H4 (cell line): ENCODE measurements around the gene SLC39A5. TPM values are rescaled to one million over a fixed set of nuclear protein-coding genes. Genes with fewer than 3 reads are reported as not detected.
"Not testable (repeated sequence)": the region's sequence is repeated elsewhere in the genome, so short reads cannot be mapped to it uniquely, and the experiment has no call there.

Experiments used
- DNase-seq: peaks from one replicate; pipeline ENCODE4 v3.0.0-alpha.2; 2015; ENCODE audit warnings: low spot score
- total RNA-seq: library from RNA; depleted of rRNA; stranded (reverse); fragments of >200 nt; shearing (Covaris generic); gene quantifications from 2 replicates; pipeline ENCODE4 v1.2.3, GENCODE V29; 2014; rRNA removed

The SLC39A5 gene
- total RNA-seq, 1 experiment from 2014 or later: not detected

DNA sequence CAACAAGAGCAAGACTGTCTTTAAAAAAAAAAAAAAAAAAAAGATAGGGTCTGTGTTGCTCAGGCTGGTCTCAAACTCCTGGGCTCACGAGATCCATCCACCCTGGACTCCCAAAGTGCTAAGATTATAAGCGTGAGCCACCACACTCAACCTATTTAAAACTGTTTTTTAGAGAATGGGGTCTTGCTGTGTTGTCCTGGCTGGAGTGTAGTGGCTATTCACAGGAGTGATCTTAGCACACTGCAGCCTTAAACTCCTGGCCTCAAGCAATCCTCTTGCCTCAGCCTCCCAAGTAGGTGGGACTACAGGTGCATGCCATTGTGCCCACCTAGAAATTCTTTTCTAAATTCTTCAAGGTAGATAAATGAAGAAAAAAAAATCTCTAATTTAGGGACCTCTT, 44.4 kb downstream of the SLC39A5 start:
- no peak for DNase-seq

GRCh38 chr12:56278905-56279304, 49.1 kb downstream of the SLC39A5 start:
- DNase-seq: no peak

DNA sequence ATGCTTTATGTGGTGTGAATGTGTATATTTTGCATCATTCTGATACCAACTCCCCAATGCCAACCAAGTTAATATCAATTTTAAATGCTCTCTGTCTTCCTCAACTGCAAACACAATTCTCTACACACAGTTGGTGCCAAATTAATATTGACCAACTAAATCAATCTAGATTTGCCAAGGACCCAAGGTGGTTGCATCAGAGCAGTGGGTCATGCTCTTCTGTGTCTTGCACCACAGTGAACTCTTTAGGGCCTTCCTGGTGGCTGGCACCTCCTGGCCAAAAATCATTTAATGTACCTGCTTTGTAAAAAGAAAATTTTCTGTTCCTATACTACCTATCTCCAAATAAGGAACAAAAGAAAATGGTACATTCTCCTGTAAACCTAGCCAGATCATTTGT, 51.0 kb downstream of the SLC39A5 start:
- DNase-seq: no peak

GRCh38 chr12:56282030-56282429, 52.2 kb downstream of the SLC39A5 start:
- DNase-seq: no peak

DNA sequence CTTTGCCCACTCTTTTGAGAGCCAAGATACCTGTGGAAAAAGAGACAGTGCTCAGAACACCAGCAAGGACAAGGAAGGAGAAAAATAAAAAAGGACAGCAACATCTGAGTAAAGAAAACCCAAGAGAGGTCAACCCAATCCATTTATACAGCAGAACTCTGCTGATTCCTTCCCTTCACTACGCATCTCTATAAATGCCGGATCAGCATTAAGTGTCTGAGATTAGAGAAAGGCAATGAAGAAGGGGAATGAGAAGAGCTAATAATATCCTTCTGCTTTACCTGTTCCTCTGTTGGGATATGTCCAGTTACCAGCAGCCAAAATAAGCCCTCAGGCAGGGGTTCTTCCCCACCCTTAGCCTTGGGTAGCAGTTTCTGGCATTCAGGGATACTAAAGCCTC, 52.7 kb downstream of the SLC39A5 start:
- no peak for DNase-seq

- DNase-seq: not testable (repeated sequence)
These were observed 54.4 kb downstream of the SLC39A5 start for GRCh38 chr12:56284263-56284662.

DNA sequence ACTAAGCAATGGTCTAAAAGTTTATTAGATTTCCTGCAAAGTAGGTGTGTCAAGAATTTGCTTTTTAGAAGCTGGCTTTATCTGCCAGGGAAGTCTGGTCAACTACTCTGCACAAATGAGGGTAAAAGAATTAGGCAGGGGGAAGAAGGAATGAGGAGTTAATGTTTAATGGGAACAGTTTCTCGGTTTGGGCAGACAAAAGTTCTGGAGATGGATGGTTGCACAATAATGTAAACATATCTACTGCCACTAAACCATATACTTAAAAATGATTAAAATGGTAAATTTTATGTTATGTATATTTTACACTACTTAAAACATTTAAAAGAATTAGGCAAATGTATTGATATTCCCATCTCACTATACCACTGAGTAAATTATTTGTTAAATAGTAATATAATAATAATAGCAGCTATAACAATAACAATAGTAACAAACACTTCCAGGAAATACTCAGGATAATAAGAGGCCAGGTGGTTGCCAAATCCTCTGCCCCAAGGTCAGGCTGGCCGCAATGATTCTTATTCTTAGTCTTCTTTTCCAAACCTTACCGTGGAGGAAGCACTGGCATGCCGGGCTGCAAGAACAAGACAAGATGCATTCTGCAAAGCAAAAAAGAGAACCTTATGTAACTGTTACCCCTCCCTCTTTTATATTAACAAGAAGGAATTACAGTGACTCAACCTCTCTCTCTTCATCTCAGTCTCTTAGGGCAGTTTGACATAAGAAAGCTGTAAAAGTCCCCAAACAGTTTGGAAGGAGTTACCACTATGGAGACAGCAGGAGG, 56.4 kb downstream of the SLC39A5 start:
- no peak for DNase-seq

Other genes with a start within 250 kb of the SLC39A5 start
- gene SUOX, start 232.8 kb upstream of the SLC39A5 start, total RNA-seq: 16.7 and 25.9 TPM in 2 replicates
- 0.39 and 0.89 TPM in 2 replicates for gene IKZF4, start 209.0 kb upstream of the SLC39A5 start, total RNA-seq
- gene RPS26, start 188.1 kb upstream of the SLC39A5 start, total RNA-seq: 1,414 and 1,870 TPM in 2 replicates
- 0.31 and 0.45 TPM in 2 replicates for gene ERBB3, start 149.9 kb upstream of the SLC39A5 start, total RNA-seq
- gene PA2G4, start 125.5 kb upstream of the SLC39A5 start, total RNA-seq: 203 and 227 TPM in 2 replicates
- 3,847 and 4,326 TPM in 2 replicates for gene RPL41, start 113.4 kb upstream of the SLC39A5 start, total RNA-seq
- gene ZC3H10, start 111.8 kb upstream of the SLC39A5 start, total RNA-seq: 1.9 and 2.4 TPM in 2 replicates
- 62.9 and 80.8 TPM in 2 replicates for gene ESYT1, start 101.8 kb upstream of the SLC39A5 start, total RNA-seq
- gene MYL6B, start 77.5 kb upstream of the SLC39A5 start, total RNA-seq: 88.0 and 129 TPM in 2 replicates
- gene MYL6, start 71.7 kb upstream of the SLC39A5 start, total RNA-seq: 2,426 and 2,616 TPM in 2 replicates
- gene SMARCC2, start 40.6 kb upstream of the SLC39A5 start, total RNA-seq: 19.6 and 22.9 TPM in 2 replicates
- 55.1 and 62.8 TPM in 2 replicates for gene RNF41, start 8.1 kb upstream of the SLC39A5 start, total RNA-seq
- 65.8 and 87.5 TPM in 2 replicates for gene NABP2, start 5.7 kb upstream of the SLC39A5 start, total RNA-seq
- gene ANKRD52, start 28.3 kb downstream of the SLC39A5 start, total RNA-seq: 13.4 and 15.4 TPM in 2 replicates
- gene COQ10A, start 36.9 kb downstream of the SLC39A5 start, total RNA-seq: 4.5 and 8.1 TPM in 2 replicates
- gene CS, start 70.3 kb downstream of the SLC39A5 start, total RNA-seq: 122 and 155 TPM in 2 replicates
- 142 and 167 TPM in 2 replicates for gene CNPY2, start 85.9 kb downstream of the SLC39A5 start, total RNA-seq
- gene PAN2, start 103.9 kb downstream of the SLC39A5 start, total RNA-seq: 11.8 and 16.4 TPM in 2 replicates
- 0.23 TPM in 1 of 2 replicates, not detected in the other for gene IL23A, start 108.8 kb downstream of the SLC39A5 start, total RNA-seq
- gene STAT2, start 130.1 kb downstream of the SLC39A5 start, total RNA-seq: 125 and 159 TPM in 2 replicates
- gene APOF, start 132.8 kb downstream of the SLC39A5 start, total RNA-seq: not detected in 2 replicates
- 9.8 and 12.7 TPM in 2 replicates for gene TIMELESS, start 219.4 kb downstream of the SLC39A5 start, total RNA-seq
- 0.17 TPM in 1 of 2 replicates, not detected in the other for gene MIP, start 224.6 kb downstream of the SLC39A5 start, total RNA-seq
- 1.6 and 1.8 TPM in 2 replicates for gene SPRYD4, start 238.5 kb downstream of the SLC39A5 start, total RNA-seq